HCT116 (cell line): Measurements from ENCODE around the gene ZPR1. TPM values are rescaled to one million over a fixed set of nuclear protein-coding genes. Genes with fewer than 3 reads are reported as not detected.

Experiments used
- ATAC-seq: fragments of 200-7000 bp; cut with Tn5 transposase; 2 replicates; pipeline ENCODE4 v1.9.1; 2020; ENCODE audit warnings: mild to moderate bottlenecking, moderate library complexity
- BruUV-seq: library from RNA; stranded (reverse); fragments of 400-500 nt; replicated peaks from 2 replicates; lab custom pipeline; 2021; lab: Mats Ljungman, UMichigan
- CTCF ChIA-PET: fragments of 300-600 bp; sonication (Branson Sonifier 250); formaldehyde crosslinking; loops from one replicate; lab custom pipeline; 2021; ENCODE audit warnings: antibody characterized with exemption; lab: Charles Lee
- POLR2A ChIA-PET: fragments of 300-600, 350-600 bp; sonication (Branson Sonifier 250); formaldehyde crosslinking; loops from one replicate; lab custom pipeline; 2021; ENCODE audit warnings: antibody characterized with exemption; lab: Charles Lee
- RAD21 ChIA-PET, 2 experiments: fragments of 300-600 bp; sonication (Branson Sonifier 250); formaldehyde crosslinking; loops; one replicate each; lab custom pipeline; 2023; ENCODE audit warnings: low total read pairs in 2 of 2; ENCODE audit not compliant: uncharacterized antibody in 2 of 2, unreplicated experiment in 2 of 2, low non-redundant PET in 1 of 2; lab: Charles Lee
- DNase-seq: peaks from one replicate; pipeline ENCODE4 v3.0.0-alpha.2; 2010; ENCODE audit warnings: low read depth, low spot score
- H2AFZ ChIP-seq: fragments of 200-600 bp; shearing (Covaris generic), sonication (generic); 2 replicates; pipeline ENCODE4 v1.6.1; 2017; ENCODE audit warnings: low read depth, mixed run types, mixed read lengths, antibody characterized with exemption, low read length; ENCODE audit not compliant: poor library complexity, severe bottlenecking
- H3K27ac ChIP-seq: 2 replicates; pipeline ENCODE4 v1.5.1; 2012; ENCODE audit warnings: low read depth, low read length
- H3K27me3 ChIP-seq: fragments of 200-600 bp; sonication (generic); 2 replicates; pipeline ENCODE4 v1.6.1; 2016; ENCODE audit warnings: mixed run types, low read length, mixed read lengths; ENCODE audit not compliant: insufficient read depth
- H3K36me3 ChIP-seq, 2 experiments: fragments of 200-500 bp in 1 of 2; fragments of 200-600 bp in 1 of 2; sonication (Bioruptor generic) in 1 of 2; sonication (generic) in 1 of 2; 2 replicates each; pipeline versions ENCODE4 v1.5.1 to v1.6.1; 2014 to 2016; ENCODE audit warnings: low read length in 2 of 2, inconsistent platforms in 1 of 2, mixed read lengths in 1 of 2, mixed run types in 1 of 2; ENCODE audit not compliant: insufficient read depth in 2 of 2, control insufficient read depth in 1 of 2
- H3K4me1 ChIP-seq, 2 experiments: fragments of 200-600 bp in 1 of 2; sonication (generic) in 1 of 2; 2 replicates each; pipeline versions ENCODE4 v1.5.1 to v1.6.1; 2012 to 2017; ENCODE audit warnings: low read length in 2 of 2, inconsistent platforms in 1 of 2, mild to moderate bottlenecking in 1 of 2, mixed read lengths in 1 of 2, mixed run types in 1 of 2, moderate library complexity in 1 of 2; ENCODE audit not compliant: insufficient read depth in 2 of 2, control insufficient read depth in 1 of 2
- H3K4me2 ChIP-seq: fragments of 200-600 bp; sonication (generic); 2 replicates; pipeline ENCODE4 v1.6.1; 2017; ENCODE audit warnings: mixed run types, low read length, mixed read lengths
- H3K4me3 ChIP-seq, 2 experiments: fragments of 200-600 bp in 1 of 2; sonication (generic) in 1 of 2; replicated peaks in 1 of 2; 2 replicates each; pipeline ENCODE4 v1.5.1; 2011 to 2016; ENCODE audit warnings: low read length in 2 of 2, control low read depth in 1 of 2, low read depth in 1 of 2, mild to moderate bottlenecking in 1 of 2, mixed read lengths in 1 of 2, mixed run types in 1 of 2
- H3K79me2 ChIP-seq: fragments of 200-600 bp; sonication (generic); 2 replicates; pipeline ENCODE4 v1.6.1; 2017; ENCODE audit warnings: mild to moderate bottlenecking, mixed run types, low read length, moderate library complexity, mixed read lengths; ENCODE audit not compliant: insufficient read depth
- H3K9ac ChIP-seq: fragments of 200-600 bp; sonication (generic); 2 replicates; pipeline ENCODE4 v1.6.1; 2016; ENCODE audit warnings: low read length, mixed read lengths
- H3K9me2 ChIP-seq: fragments of 200-600 bp; sonication (generic), shearing (Covaris generic); 2 replicates; pipeline ENCODE4 v1.6.1; 2017; ENCODE audit warnings: mixed run types, mild to moderate bottlenecking, moderate library complexity; ENCODE audit not compliant: insufficient read depth
- H3K9me3 ChIP-seq, 2 experiments: fragments of 200-500 bp in 1 of 2; fragments of 200-600 bp in 1 of 2; sonication (Bioruptor generic) in 1 of 2; sonication (generic) in 1 of 2; 2 replicates each; pipeline ENCODE4 v1.6.1; 2014 to 2017; ENCODE audit warnings: low read length in 2 of 2, mixed read lengths in 2 of 2, inconsistent platforms in 1 of 2, low read depth in 1 of 2, mild to moderate bottlenecking in 1 of 2, mixed run types in 1 of 2, moderate library complexity in 1 of 2; ENCODE audit not compliant: control insufficient read depth in 1 of 2, insufficient read depth in 1 of 2
- H4K20me1 ChIP-seq: fragments of 200-600 bp; sonication (generic), shearing (Covaris generic); 2 replicates; pipeline ENCODE4 v1.6.1; 2017; ENCODE audit warnings: mixed run types, mild to moderate bottlenecking, moderate library complexity; ENCODE audit not compliant: insufficient read depth
- CEBPB ChIP-seq: IDR thresholded peaks from 2 replicates; pipeline ENCODE4 v1.6.1; 2012; ENCODE audit warnings: low read depth
- EGR1 ChIP-seq: IDR thresholded peaks from 2 replicates; pipeline ENCODE4 v1.6.1; 2012; ENCODE audit warnings: low read depth
- EZH2 ChIP-seq: fragments of 200-600 bp; sonication (generic); IDR thresholded peaks from 2 replicates; pipeline ENCODE4 v1.6.1; 2017; ENCODE audit warnings: antibody characterized with exemption, mixed run types
- POLR2A ChIP-seq: IDR thresholded peaks from 2 replicates; pipeline ENCODE4 v1.7.0; 2011; ENCODE audit warnings: borderline replicate concordance; ENCODE audit not compliant: insufficient read depth, insufficient read length; ENCODE audit errors: extremely low read depth
- POLR2AphosphoS5 ChIP-seq: IDR thresholded peaks from 2 replicates; pipeline ENCODE4 v1.6.1; 2011; ENCODE audit warnings: mild to moderate bottlenecking, low read depth, low read length, moderate library complexity
- RAD21 ChIP-seq: IDR thresholded peaks from 2 replicates; pipeline ENCODE4 v1.6.1; 2012; ENCODE audit warnings: low read depth, mild to moderate bottlenecking
- TCF7L2 ChIP-seq: IDR thresholded peaks from 2 replicates; pipeline ENCODE4 v1.7.0; 2011; ENCODE audit warnings: borderline replicate concordance, inconsistent platforms; ENCODE audit not compliant: insufficient read depth, insufficient read length; ENCODE audit errors: extremely low read depth
- YY1 ChIP-seq: IDR thresholded peaks from 2 replicates; pipeline ENCODE4 v1.6.1; 2011; ENCODE audit warnings: low read length, low read depth, moderate library complexity, mild to moderate bottlenecking; ENCODE audit not compliant: insufficient replicate concordance; ENCODE audit errors: extremely low read depth
- ZFX ChIP-seq: fragments of 450-650 bp; IDR thresholded peaks from 2 replicates; pipeline ENCODE4 v1.6.1; 2017
- intact Hi-C: fragments of 100-400 bp; cut with micrococcal nuclease; formaldehyde crosslinking; loops from 2 replicates; pipeline ENCODE4 v1.10.0; 2022
- total RNA-seq: library from RNA; stranded (reverse); gene quantifications from one replicate; pipeline ENCODE4 v1.2.1, GENCODE V29; 2021; ENCODE audit not compliant: unreplicated experiment
- TF ChIP-seq, protein P1 (sequence below): IDR thresholded peaks from 2 replicates; pipeline ENCODE4 v1.6.1; 2012; ENCODE audit warnings: low read depth
- TF ChIP-seq, protein P2 (sequence below): IDR thresholded peaks from 2 replicates; pipeline ENCODE4 v1.6.1; 2012

Gene ZPR1
- total RNA-seq, 1 experiment from 2014 or later = 56.3 TPM

DNA sequence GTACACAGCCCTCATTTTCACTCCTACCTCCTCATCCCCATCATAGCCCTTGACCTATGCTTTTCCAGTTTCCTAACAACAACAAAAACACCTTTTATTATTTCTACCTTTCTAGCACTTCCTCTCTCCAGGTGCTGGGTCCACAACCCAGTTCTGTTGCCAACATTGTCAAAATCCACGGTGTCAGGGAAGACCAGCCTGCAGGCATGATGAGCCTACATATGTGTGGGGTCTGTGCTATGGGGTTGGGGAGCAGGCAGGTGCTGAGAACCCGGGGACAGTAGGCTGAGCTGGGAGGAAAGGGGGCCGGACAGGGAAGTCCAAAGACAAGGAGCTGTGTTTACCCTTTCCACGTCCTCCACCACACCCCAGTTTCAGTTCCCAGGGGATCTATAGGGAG is 711 bp upstream of the ZPR1 start:
- Histone ChIP-seq H3K27ac (peak overlapping the region; percentile 43; the same call in 1 of the 2 replicates), H2AFZ (no peak overlapping the region), H3K79me2 (peaks cover 19% of the 10 kb centered on the region), H3K9me3 (no peaks in the 10 kb centered on the region), H3K4me3 (peak overlapping the region; percentile 93 to 94), H3K27me3 (no peaks in the 10 kb centered on the region), H4K20me1 (no peaks in the 10 kb centered on the region), H3K4me2 (peak overlapping the region; percentile 94), H3K9ac (peak overlapping the region; percentile 94), H3K9me2 (no peaks in the 10 kb centered on the region), H3K4me1 (peaks cover 12 to 35% of the 10 kb centered on the region in 2 experiments), H3K36me3 (peaks cover 24 to 27% of the 10 kb centered on the region in 2 experiments; a peak in 3 of 4 replicates)
- POLR2A ChIA-PET = interaction anchor here (1.3 kb wide), 1 partner anchor 19 kb away, joined by 3 read pairs; no protein-coding TSS in a partner anchor
- BruUV-seq = no TSS peak
- RAD21 ChIA-PET = no interaction called here
- TF ChIP-seq EZH2 (no peak), RAD21 (no peak), ZFX (no peak), TCF7L2 (no peak), YY1 (no peak), POLR2AphosphoS5 (no peak), POLR2A (no peak)
- ATAC-seq (no peak), DNase-seq (no peak)
- CTCF ChIA-PET = interaction anchor here (0.8 to 1.8 kb wide), 5 partner anchors 9 to 317 kb away, joined by 3 to 9 read pairs (median 4); no protein-coding TSS in a partner anchor
- intact Hi-C loops = no loop called here

DNA sequence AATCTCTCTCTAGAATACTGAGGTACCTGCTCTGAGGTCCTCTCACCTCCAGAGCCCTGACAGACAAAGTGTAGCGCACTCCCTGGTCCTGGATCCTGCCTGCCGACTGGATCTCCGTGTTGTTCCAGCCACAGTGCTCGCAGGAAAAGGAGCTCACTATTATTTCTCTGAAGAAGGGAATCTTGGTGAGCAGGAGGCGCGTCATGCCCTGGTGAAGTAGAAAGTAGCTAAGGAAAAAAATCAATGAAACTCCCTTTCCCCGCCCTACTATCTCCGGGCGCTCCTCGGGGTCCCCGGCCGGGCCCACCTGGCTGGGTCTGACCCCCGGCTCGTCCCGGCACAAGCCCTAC is 412 bp downstream of the ZPR1 start:
- CTCF ChIA-PET = interaction anchor here (0.6 to 1.8 kb wide), 7 partner anchors 10 to 318 kb away, joined by 3 to 9 read pairs (median 3); no protein-coding TSS in a partner anchor
- peaks cover 35 to 38% of the 10 kb centered on the region in 2 experiments; a peak in 3 of 4 replicates for H3K36me3 ChIP-seq
- RAD21 ChIA-PET = interaction anchor here in 1 of 2 experiments (0.6 kb wide), 1 partner anchor 12 kb away, joined by 4 read pairs; no protein-coding TSS in a partner anchor

More for the DNA sequence above, 412 bp downstream of the ZPR1 start:
- POLR2A ChIA-PET = interaction anchor here (1.3 kb wide), 1 partner anchor 18 kb away, joined by 3 read pairs; no protein-coding TSS in a partner anchor
- Histone ChIP-seq H3K79me2 (peaks cover 19% of the 10 kb centered on the region), H3K4me2 (peak overlapping the region; percentile 94), H3K4me3 (peak overlapping the region; percentile 93 to 94), H4K20me1 (no peaks in the 10 kb centered on the region), H3K9ac (peak overlapping the region; percentile 94), H3K9me2 (no peaks in the 10 kb centered on the region), H3K27ac (peak overlapping the region; percentile 43; the same call in 1 of the 2 replicates), H2AFZ (no peak overlapping the region), H3K9me3 (no peaks in the 10 kb centered on the region), H3K27me3 (no peaks in the 10 kb centered on the region), H3K4me1 (peaks cover 12 to 23% of the 10 kb centered on the region in 2 experiments)
- no peak for TF ChIP-seq EGR1
- TF ChIP-seq, protein P1, sequence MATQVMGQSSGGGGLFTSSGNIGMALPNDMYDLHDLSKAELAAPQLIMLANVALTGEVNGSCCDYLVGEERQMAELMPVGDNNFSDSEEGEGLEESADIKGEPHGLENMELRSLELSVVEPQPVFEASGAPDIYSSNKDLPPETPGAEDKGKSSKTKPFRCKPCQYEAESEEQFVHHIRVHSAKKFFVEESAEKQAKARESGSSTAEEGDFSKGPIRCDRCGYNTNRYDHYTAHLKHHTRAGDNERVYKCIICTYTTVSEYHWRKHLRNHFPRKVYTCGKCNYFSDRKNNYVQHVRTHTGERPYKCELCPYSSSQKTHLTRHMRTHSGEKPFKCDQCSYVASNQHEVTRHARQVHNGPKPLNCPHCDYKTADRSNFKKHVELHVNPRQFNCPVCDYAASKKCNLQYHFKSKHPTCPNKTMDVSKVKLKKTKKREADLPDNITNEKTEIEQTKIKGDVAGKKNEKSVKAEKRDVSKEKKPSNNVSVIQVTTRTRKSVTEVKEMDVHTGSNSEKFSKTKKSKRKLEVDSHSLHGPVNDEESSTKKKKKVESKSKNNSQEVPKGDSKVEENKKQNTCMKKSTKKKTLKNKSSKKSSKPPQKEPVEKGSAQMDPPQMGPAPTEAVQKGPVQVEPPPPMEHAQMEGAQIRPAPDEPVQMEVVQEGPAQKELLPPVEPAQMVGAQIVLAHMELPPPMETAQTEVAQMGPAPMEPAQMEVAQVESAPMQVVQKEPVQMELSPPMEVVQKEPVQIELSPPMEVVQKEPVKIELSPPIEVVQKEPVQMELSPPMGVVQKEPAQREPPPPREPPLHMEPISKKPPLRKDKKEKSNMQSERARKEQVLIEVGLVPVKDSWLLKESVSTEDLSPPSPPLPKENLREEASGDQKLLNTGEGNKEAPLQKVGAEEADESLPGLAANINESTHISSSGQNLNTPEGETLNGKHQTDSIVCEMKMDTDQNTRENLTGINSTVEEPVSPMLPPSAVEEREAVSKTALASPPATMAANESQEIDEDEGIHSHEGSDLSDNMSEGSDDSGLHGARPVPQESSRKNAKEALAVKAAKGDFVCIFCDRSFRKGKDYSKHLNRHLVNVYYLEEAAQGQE = no peak
- TF ChIP-seq, protein P2, sequence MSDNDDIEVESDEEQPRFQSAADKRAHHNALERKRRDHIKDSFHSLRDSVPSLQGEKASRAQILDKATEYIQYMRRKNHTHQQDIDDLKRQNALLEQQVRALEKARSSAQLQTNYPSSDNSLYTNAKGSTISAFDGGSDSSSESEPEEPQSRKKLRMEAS = no peak
- TF ChIP-seq POLR2AphosphoS5 = no peak
- no peak for TF ChIP-seq RAD21
- no peak for TF ChIP-seq CEBPB
- no peak for TF ChIP-seq TCF7L2
- intact Hi-C loops = loop anchor here (1.0 kb wide), 1 partner anchor 319 kb away; no protein-coding TSS in a partner anchor
- DNase-seq (no peak), ATAC-seq (no peak)
- BruUV-seq = no TSS peak
